Trophoblast cell (in vitro differentiated cells and primary cell): Measurements from ENCODE around the gene PRKAR1A.

Experiments
- DNase-seq, 2 donors: peaks; one replicate each; pipeline ENCODE4 v3.0.0-alpha.2; 2016
- H2AFZ ChIP-seq: 2 replicates; pipeline ENCODE4 v1.6.1; 2013; ENCODE audit warnings: low read length, moderate library complexity, mild to moderate bottlenecking; ENCODE audit not compliant: insufficient read depth, poor library complexity
- H2AK5ac ChIP-seq: 2 replicates; pipeline ENCODE4 v1.6.1; 2013; ENCODE audit warnings: mild to moderate bottlenecking, low read length
- H2BK120ac ChIP-seq: 2 replicates; pipeline ENCODE4 v1.6.1; 2013; ENCODE audit warnings: low read length, mild to moderate bottlenecking, moderate library complexity; ENCODE audit not compliant: insufficient read depth, poor library complexity
- H2BK12ac ChIP-seq: 2 replicates; pipeline ENCODE4 v1.6.1; 2013; ENCODE audit warnings: mild to moderate bottlenecking, low read length, moderate library complexity
- H2BK5ac ChIP-seq: 2 replicates; pipeline ENCODE4 v1.6.1; 2013; ENCODE audit warnings: low read length, low read depth, moderate library complexity, mild to moderate bottlenecking; ENCODE audit not compliant: poor library complexity
- H3K14ac ChIP-seq: 2 replicates; pipeline ENCODE4 v1.6.1; 2013; ENCODE audit warnings: mild to moderate bottlenecking, low read length
- H3K18ac ChIP-seq: 2 replicates; pipeline ENCODE4 v1.6.1; 2013; ENCODE audit warnings: mild to moderate bottlenecking, low read length
- H3K23ac ChIP-seq: 2 replicates; pipeline ENCODE4 v1.6.1; 2013; ENCODE audit warnings: low read length
- H3K27ac ChIP-seq: 2 replicates; pipeline ENCODE4 v1.5.1; 2013; ENCODE audit warnings: low read depth, mild to moderate bottlenecking, inconsistent platforms, low read length, moderate library complexity
- H3K27me3 ChIP-seq: 2 replicates; pipeline ENCODE4 v1.6.1; 2013; ENCODE audit warnings: inconsistent platforms, mild to moderate bottlenecking, low read length, moderate library complexity; ENCODE audit not compliant: insufficient read depth
- H3K36me3 ChIP-seq, 2 experiments: 1 replicate in 1 of 2; 2 replicates in 1 of 2; pipeline ENCODE4 v1.6.1; 2013; ENCODE audit warnings: low read length in 2 of 2, mild to moderate bottlenecking in 2 of 2, moderate library complexity in 1 of 2; ENCODE audit not compliant: insufficient read depth in 2 of 2, control insufficient read depth in 1 of 2
- H3K4ac ChIP-seq: 2 replicates; pipeline ENCODE4 v1.6.1; 2013; ENCODE audit warnings: low read depth, mild to moderate bottlenecking, low read length, moderate library complexity
- H3K4me1 ChIP-seq, 2 experiments: 1 replicate in 1 of 2; 2 replicates in 1 of 2; pipeline ENCODE4 v1.6.1; 2013; ENCODE audit warnings: low read length in 2 of 2, mild to moderate bottlenecking in 2 of 2, moderate library complexity in 1 of 2; ENCODE audit not compliant: insufficient read depth in 2 of 2, control insufficient read depth in 1 of 2
- H3K4me2 ChIP-seq: 2 replicates; pipeline ENCODE4 v1.6.1; 2013; ENCODE audit warnings: inconsistent platforms, mild to moderate bottlenecking, low read length, moderate library complexity
- H3K4me3 ChIP-seq: 2 replicates; pipeline ENCODE4 v1.5.1; 2013; ENCODE audit warnings: mild to moderate bottlenecking, low read depth, low read length, inconsistent platforms
- H3K79me1 ChIP-seq: one replicate; pipeline ENCODE4 v1.6.1; 2013; ENCODE audit warnings: low read length
- H3K79me2 ChIP-seq: 2 replicates; pipeline ENCODE4 v1.6.1; 2013; ENCODE audit warnings: low read length, mild to moderate bottlenecking; ENCODE audit not compliant: control insufficient read depth, insufficient read depth, poor library complexity
- H3K9ac ChIP-seq: 2 replicates; pipeline ENCODE4 v1.6.1; 2013; ENCODE audit warnings: mild to moderate bottlenecking, low read length
- H3K9me3 ChIP-seq: 2 replicates; pipeline ENCODE4 v1.6.1; 2013; ENCODE audit warnings: low read depth, mild to moderate bottlenecking, control low read depth, inconsistent platforms, low read length; ENCODE audit not compliant: insufficient read depth
- H4K12ac ChIP-seq: 2 replicates; pipeline ENCODE4 v1.6.1; 2013; ENCODE audit warnings: low read depth, mild to moderate bottlenecking, low read length, moderate library complexity
- H4K8ac ChIP-seq: 2 replicates; pipeline ENCODE4 v1.6.1; 2013; ENCODE audit warnings: low read depth, mild to moderate bottlenecking, low read length, moderate library complexity
- H4K91ac ChIP-seq: one replicate; pipeline ENCODE4 v1.6.1; 2013; ENCODE audit warnings: low read depth, mild to moderate bottlenecking, low read length, moderate library complexity
- WGBS: extraction: QIAGEN DNeasy Blood & Tissue Kit; methylation state at CpG from one replicate; pipeline ENCODE4 v1.1.7; 2013; ENCODE audit warnings: missing lambda C conversion rate; ENCODE audit not compliant: insufficient read length, insufficient coverage; ENCODE audit errors: extremely low coverage; 5-methylcytosine and 5-hydroxymethylcytosine counted together

PRKAR1A gene

GRCh38 chr17:68505951-68506350, 6.3 kb upstream of the PRKAR1A start:
- no peaks in the 10 kb centered on the region for H3K4me1 ChIP-seq
- H3K23ac ChIP-seq: no peak overlapping the region
- H3K79me1 ChIP-seq: no peaks in the 10 kb centered on the region
- no peak overlapping the region for H4K12ac ChIP-seq
- no peaks in the 10 kb centered on the region for H3K79me2 ChIP-seq
- H3K9ac ChIP-seq: no peak overlapping the region
- H3K4me3 ChIP-seq: no peak overlapping the region
- no CpG with 5 or more reads among the region's 1 CpG for WGBS
- no peaks in the 10 kb centered on the region for H3K9me3 ChIP-seq
- H3K4me2 ChIP-seq: no peak overlapping the region
- no peak overlapping the region for H2AK5ac ChIP-seq
- no peak overlapping the region for H3K14ac ChIP-seq
- no peak overlapping the region for H4K91ac ChIP-seq
- H2BK5ac ChIP-seq: no peak overlapping the region
- DNase-seq: no peak
- no peak overlapping the region for H2BK120ac ChIP-seq
- H3K27ac ChIP-seq: no peak overlapping the region
- no peak overlapping the region for H4K8ac ChIP-seq
- no peaks in the 10 kb centered on the region for H3K27me3 ChIP-seq
- no peak overlapping the region for H3K18ac ChIP-seq
- H3K4ac ChIP-seq: no peak overlapping the region
- no peak overlapping the region for H2BK12ac ChIP-seq
- no peaks in the 10 kb centered on the region for H3K36me3 ChIP-seq
- H2AFZ ChIP-seq: no peak overlapping the region

- no peak overlapping the region for H4K91ac ChIP-seq
- peaks cover 0 to 2% of the 10 kb centered on the region in 2 experiments for H3K4me1 ChIP-seq
- no peak overlapping the region for H3K27ac ChIP-seq
- no peak overlapping the region for H2BK5ac ChIP-seq
- no peak for DNase-seq
- no peak overlapping the region for H3K14ac ChIP-seq
- H2BK120ac ChIP-seq: no peak overlapping the region
- no peaks in the 10 kb centered on the region for H3K9me3 ChIP-seq
- no peak overlapping the region for H2AK5ac ChIP-seq
- no peak overlapping the region for H3K4ac ChIP-seq
- peaks cover 7% of the 10 kb centered on the region for H3K79me1 ChIP-seq
- no peak overlapping the region for H3K4me2 ChIP-seq
- H3K36me3 ChIP-seq: no peaks in the 10 kb centered on the region
- H3K79me2 ChIP-seq: peaks cover 6% of the 10 kb centered on the region
- no peak overlapping the region for H4K8ac ChIP-seq
- H2AFZ ChIP-seq: no peak overlapping the region
- no peak overlapping the region for H3K4me3 ChIP-seq
- no peak overlapping the region for H2BK12ac ChIP-seq
- no peak overlapping the region for H3K23ac ChIP-seq
- no peak overlapping the region for H3K9ac ChIP-seq
- H3K27me3 ChIP-seq: no peaks in the 10 kb centered on the region
- 100% methylated on average over 1 of the region's 3 CpGs for WGBS
- H3K18ac ChIP-seq: no peak overlapping the region
- no peak overlapping the region for H4K12ac ChIP-seq
Measured at GRCh38 chr17:68507576-68507975, 4.7 kb upstream of the PRKAR1A start.

- Histone ChIP-seq H3K27me3 (no peaks in the 10 kb centered on the region), H4K91ac (no peak overlapping the region), H3K9ac (no peak overlapping the region), H3K4me3 (no peak overlapping the region), H2BK5ac (no peak overlapping the region), H3K27ac (no peak overlapping the region), H3K79me1 (peaks cover 13% of the 10 kb centered on the region), H3K4me2 (no peak overlapping the region), H3K18ac (no peak overlapping the region), H3K23ac (no peak overlapping the region), H2AK5ac (no peak overlapping the region), H2AFZ (no peak overlapping the region), H3K79me2 (peaks cover 13% of the 10 kb centered on the region), H2BK120ac (no peak overlapping the region), H3K36me3 (no peaks in the 10 kb centered on the region), H2BK12ac (no peak overlapping the region), H4K8ac (no peak overlapping the region), H3K9me3 (no peaks in the 10 kb centered on the region), H4K12ac (no peak overlapping the region), H3K4me1 (peaks cover 0 to 2% of the 10 kb centered on the region in 2 experiments), H3K4ac (no peak overlapping the region), H3K14ac (no peak overlapping the region)
- peak; percentile 11 to 12 for DNase-seq
- no CpG with 5 or more reads among the region's 9 CpGs for WGBS
Measured at GRCh38 chr17:68509141-68510057, 2.8 kb upstream of the PRKAR1A start.

GRCh38 chr17:68511254-68511670, 968 bp upstream of the PRKAR1A start:
- peak overlapping the region; percentile 71 for H2AFZ ChIP-seq
- H3K79me1 ChIP-seq: peaks cover 13% of the 10 kb centered on the region
- no peak overlapping the region for H3K23ac ChIP-seq
- H3K4me1 ChIP-seq: peaks cover 2 to 5% of the 10 kb centered on the region in 2 experiments
- DNase-seq: no peak
- peak overlapping the region; percentile 86 for H3K4me2 ChIP-seq
- no peak overlapping the region for H4K12ac ChIP-seq
- peak overlapping the region; percentile 97 for H3K27ac ChIP-seq
- H3K79me2 ChIP-seq: peaks cover 17% of the 10 kb centered on the region
- no peak overlapping the region for H3K14ac ChIP-seq
- peaks cover 2 to 3% of the 10 kb centered on the region in 2 experiments for H3K36me3 ChIP-seq
- H2BK12ac ChIP-seq: no peak overlapping the region
- no peak overlapping the region for H3K4ac ChIP-seq
- peak overlapping the region; percentile 51 for H4K8ac ChIP-seq
- no peak overlapping the region for H2BK5ac ChIP-seq
- H3K27me3 ChIP-seq: no peaks in the 10 kb centered on the region
- peak overlapping the region; percentile 23 for H2BK120ac ChIP-seq
- H3K9ac ChIP-seq: peak overlapping the region; percentile 57
- no CpG with 5 or more reads among the region's 10 CpGs for WGBS
- H3K9me3 ChIP-seq: peaks cover 2% of the 10 kb centered on the region
- peak overlapping the region; percentile 98 for H3K4me3 ChIP-seq
- no peak overlapping the region for H2AK5ac ChIP-seq
- no peak overlapping the region for H4K91ac ChIP-seq
- H3K18ac ChIP-seq: peak overlapping the region; percentile 17
